GM12875 (cell line): ENCODE measurements around the gene MINK1.

Experiments
- H3K4me3 ChIP-seq: one replicate; pipeline ENCODE4 v1.5.1; 2011; ENCODE audit warnings: low read depth, low read length, control low read depth
- TF ChIP-seq, protein P1 (sequence below): IDR thresholded peaks from 2 replicates; pipeline ENCODE4 v1.5.1; 2011; ENCODE audit warnings: low read depth, mild to moderate bottlenecking, control low read depth, inconsistent platforms, low read length, moderate library complexity, borderline replicate concordance; ENCODE audit not compliant: insufficient read depth

Gene MINK1

GRCh38 chr17:4880857-4881256 is 47.7 kb downstream of the MINK1 start:
- TF ChIP-seq, protein P1, sequence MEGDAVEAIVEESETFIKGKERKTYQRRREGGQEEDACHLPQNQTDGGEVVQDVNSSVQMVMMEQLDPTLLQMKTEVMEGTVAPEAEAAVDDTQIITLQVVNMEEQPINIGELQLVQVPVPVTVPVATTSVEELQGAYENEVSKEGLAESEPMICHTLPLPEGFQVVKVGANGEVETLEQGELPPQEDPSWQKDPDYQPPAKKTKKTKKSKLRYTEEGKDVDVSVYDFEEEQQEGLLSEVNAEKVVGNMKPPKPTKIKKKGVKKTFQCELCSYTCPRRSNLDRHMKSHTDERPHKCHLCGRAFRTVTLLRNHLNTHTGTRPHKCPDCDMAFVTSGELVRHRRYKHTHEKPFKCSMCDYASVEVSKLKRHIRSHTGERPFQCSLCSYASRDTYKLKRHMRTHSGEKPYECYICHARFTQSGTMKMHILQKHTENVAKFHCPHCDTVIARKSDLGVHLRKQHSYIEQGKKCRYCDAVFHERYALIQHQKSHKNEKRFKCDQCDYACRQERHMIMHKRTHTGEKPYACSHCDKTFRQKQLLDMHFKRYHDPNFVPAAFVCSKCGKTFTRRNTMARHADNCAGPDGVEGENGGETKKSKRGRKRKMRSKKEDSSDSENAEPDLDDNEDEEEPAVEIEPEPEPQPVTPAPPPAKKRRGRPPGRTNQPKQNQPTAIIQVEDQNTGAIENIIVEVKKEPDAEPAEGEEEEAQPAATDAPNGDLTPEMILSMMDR: no peak

GRCh38 chr17:4881761-4882555 is 48.8 kb downstream of the MINK1 start:
- H3K4me3 ChIP-seq: no peak overlapping the region
- TF ChIP-seq, protein P1: peak; percentile 89

More at GRCh38 chr17:4880857-4881256, 47.7 kb downstream of the MINK1 start:
- no peak overlapping the region for H3K4me3 ChIP-seq

DNA sequence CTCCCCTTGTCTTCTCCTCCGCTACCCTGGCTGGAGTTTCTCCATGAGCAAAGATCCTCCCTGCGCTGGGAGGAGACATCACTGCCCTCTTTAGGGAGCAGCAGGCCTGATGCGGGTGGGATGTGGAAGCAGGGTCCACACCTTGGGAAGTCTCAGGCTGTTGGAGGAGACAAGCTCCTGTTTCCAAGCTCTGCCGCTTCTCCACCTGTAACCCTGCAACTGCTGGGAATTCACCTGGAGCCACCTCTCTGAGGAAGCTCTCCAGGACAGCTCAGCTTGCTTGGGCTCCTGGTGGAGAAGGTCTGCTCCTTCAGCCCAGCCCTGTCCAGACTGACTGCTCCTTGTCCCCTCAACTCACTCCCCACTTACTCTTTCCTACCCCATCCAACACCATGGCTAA is 51.3 kb downstream of the MINK1 start:
- TF ChIP-seq, protein P1: no peak
- H3K4me3 ChIP-seq: no peak overlapping the region

- H3K4me3 ChIP-seq: no peak overlapping the region
- TF ChIP-seq, protein P1: no peak
Measured at GRCh38 chr17:4886830-4887229, 53.7 kb downstream of the MINK1 start.

DNA sequence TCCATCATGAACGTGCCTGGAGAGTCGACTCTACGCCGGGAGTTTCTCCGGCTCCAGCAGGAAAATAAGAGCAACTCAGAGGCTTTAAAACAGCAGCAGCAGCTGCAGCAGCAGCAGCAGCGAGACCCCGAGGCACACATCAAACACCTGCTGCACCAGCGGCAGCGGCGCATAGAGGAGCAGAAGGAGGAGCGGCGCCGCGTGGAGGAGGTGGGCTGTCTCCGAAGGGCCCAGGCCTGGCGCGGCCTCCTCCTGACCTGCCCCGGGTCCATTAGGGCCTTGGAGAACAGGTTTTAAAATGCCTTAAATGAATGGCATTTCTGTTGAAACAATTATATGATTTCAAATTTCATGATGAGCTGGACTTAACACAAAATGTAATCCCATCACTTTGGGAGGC is 54.4 kb downstream of the MINK1 start:
- H3K4me3 ChIP-seq: no peak overlapping the region
- TF ChIP-seq, protein P1: no peak

DNA sequence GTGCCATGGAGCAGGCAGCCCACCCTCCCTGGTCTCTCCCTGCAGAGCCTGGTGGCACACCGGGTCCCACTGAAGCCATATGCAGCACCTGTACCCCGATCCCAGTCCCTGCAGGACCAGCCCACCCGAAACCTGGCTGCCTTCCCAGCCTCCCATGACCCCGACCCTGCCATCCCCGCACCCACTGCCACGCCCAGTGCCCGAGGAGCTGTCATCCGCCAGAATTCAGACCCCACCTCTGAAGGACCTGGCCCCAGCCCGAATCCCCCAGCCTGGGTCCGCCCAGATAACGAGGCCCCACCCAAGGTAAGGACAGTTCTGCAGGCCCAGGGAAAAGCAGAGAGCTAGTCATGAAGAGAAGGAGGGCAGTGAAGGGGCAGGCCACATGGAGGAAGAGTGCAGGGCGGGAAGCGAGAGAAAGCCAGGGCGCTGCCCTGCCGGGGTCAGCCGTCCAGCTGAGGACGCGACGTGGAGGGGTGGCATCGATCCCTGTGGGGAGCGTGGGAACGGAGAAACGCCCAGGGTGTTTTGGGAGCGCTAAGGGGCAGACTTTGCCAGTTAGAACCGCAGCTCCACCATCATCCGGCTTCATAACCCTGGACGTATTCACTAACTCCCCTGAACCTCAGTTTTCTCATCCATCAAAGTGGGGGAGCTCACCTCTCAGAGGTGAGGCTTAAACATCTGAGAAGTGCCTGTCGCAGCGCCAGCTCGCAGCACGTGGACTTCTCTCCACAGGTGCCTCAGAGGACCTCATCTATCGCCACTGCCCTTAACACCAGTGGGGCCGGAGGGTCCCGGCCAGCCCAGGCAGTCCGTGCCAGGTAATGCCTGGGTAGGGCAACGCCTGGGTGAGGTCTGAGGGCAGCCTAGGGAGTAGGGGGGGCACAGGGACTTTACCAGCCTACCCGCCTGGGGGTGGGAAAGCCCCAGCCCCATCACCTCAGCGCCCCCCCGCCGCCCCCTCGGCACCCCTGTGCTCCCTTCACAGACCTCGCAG is 58.6 kb downstream of the MINK1 start:
- TF ChIP-seq, protein P1: no peak
- H3K4me3 ChIP-seq: no peak overlapping the region
